ENCODE results near the gene ABAT. TPM values are rescaled to one million over a fixed set of nuclear protein-coding genes. Genes with fewer than 3 reads are reported as not detected.

Gene ABAT
- total RNA-seq, 1 experiment from 2014 or later: 7.3 TPM

DNA sequence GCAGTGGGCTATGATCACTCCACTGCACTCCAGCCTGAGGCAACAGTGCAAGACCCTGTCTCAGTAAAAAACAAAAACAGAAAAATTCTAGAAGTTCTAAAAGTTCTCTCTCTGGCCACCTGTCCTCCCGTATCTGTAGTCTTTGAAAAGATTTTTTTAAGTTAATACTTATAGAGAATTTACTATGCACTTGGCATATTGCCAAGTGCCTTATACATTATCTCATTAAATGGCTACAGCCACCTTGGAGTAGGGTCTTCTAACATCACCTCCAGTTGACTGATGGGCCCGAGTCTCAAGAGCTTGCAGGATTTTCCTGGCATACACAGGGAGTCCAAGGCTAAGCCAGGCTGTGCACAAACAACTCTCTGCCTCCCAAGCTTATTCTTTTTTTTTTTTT, 78.3 kb downstream of the ABAT start:
- H3K4me3 Mint-ChIP-seq: no peak overlapping the region
- Histone ChIP-seq H2BK120ac (ENCODE audit: low read depth, low read length, poor library complexity, severe bottlenecking) (no peak overlapping the region), H3K27me3 (ENCODE audit: insufficient read depth, low read length) (no peaks in the 10 kb centered on the region), H3K56ac (ENCODE audit: insufficient read length, low read depth, low read length) (no peak overlapping the region), H2AFZ (ENCODE audit: low read length) (no peak overlapping the region), H2BK20ac (ENCODE audit: low read depth, low read length, poor library complexity, severe bottlenecking) (no peak overlapping the region), H4K91ac (ENCODE audit: insufficient read length, low read depth, low read length) (no peak overlapping the region), H4K20me1 (ENCODE audit: control insufficient read depth, insufficient read depth, insufficient read length) (no peaks in the 10 kb centered on the region), H3K18ac (ENCODE audit: insufficient read length, low read depth, low read length) (no peak overlapping the region), H2BK5ac (ENCODE audit: insufficient read length, low read length) (no peak overlapping the region), H3K9ac (ENCODE audit: extremely low read depth, insufficient read length, low read length) (no peak overlapping the region), H3K14ac (ENCODE audit: insufficient read depth, low read length) (no peak overlapping the region), H3K79me2 (ENCODE audit: insufficient read depth, low read length) (no peaks in the 10 kb centered on the region), H3T11ph (ENCODE audit: low read length) (no peak overlapping the region), H3K4ac (ENCODE audit: low read depth, low read length) (no peak overlapping the region), H4K5ac (ENCODE audit: insufficient read length, low read depth, low read length) (no peak overlapping the region), H2BK15ac (ENCODE audit: low read depth, low read length) (no peak overlapping the region), H2BK12ac (ENCODE audit: insufficient read length, low read depth, low read length) (no peak overlapping the region), H3K9me3 (ENCODE audit: control insufficient read depth, low read depth, low read length) (no peaks in the 10 kb centered on the region), H3K27ac (ENCODE audit: insufficient read length, low read depth, low read length) (no peak overlapping the region), H3K4me1 (ENCODE audit: insufficient read depth, low read length) (no peaks in the 10 kb centered on the region), H3K79me1 (ENCODE audit: insufficient read depth, low read depth, low read length, poor library complexity, severe bottlenecking) (no peaks in the 10 kb centered on the region), H3K23ac (ENCODE audit: insufficient read length, low read depth, low read length) (no peak overlapping the region), H3K23me2 (ENCODE audit: insufficient read length, low read depth, low read length, poor library complexity, severe bottlenecking) (no peaks in the 10 kb centered on the region), H4K8ac (replicated peaks; ENCODE audit: insufficient read length, low read depth, low read length) (no peak overlapping the region), H2AK5ac (ENCODE audit: insufficient read length, low read length) (no peak overlapping the region), H3K4me2 (ENCODE audit: insufficient read depth, insufficient read length, low read length) (no peak overlapping the region)
- no CpG with 5 or more reads among the region's 2 CpGs for whole genome bisulfite sequencing (ENCODE audit: extremely low coverage, insufficient read length, low lambda C conversion rate)
- TF ChIP-seq, protein P1, sequence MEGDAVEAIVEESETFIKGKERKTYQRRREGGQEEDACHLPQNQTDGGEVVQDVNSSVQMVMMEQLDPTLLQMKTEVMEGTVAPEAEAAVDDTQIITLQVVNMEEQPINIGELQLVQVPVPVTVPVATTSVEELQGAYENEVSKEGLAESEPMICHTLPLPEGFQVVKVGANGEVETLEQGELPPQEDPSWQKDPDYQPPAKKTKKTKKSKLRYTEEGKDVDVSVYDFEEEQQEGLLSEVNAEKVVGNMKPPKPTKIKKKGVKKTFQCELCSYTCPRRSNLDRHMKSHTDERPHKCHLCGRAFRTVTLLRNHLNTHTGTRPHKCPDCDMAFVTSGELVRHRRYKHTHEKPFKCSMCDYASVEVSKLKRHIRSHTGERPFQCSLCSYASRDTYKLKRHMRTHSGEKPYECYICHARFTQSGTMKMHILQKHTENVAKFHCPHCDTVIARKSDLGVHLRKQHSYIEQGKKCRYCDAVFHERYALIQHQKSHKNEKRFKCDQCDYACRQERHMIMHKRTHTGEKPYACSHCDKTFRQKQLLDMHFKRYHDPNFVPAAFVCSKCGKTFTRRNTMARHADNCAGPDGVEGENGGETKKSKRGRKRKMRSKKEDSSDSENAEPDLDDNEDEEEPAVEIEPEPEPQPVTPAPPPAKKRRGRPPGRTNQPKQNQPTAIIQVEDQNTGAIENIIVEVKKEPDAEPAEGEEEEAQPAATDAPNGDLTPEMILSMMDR (conservative IDR thresholded peaks at IDR 0.05): no peak
- DNase-seq: no peak
- no peaks in the 10 kb centered on the region for H3K27me3 Mint-ChIP-seq (ENCODE audit: low read depth)
- peaks cover 0 to 18% of the 10 kb centered on the region in 2 experiments; a peak in 2 of 4 replicates for H3K4me1 Mint-ChIP-seq
- no peaks in the 10 kb centered on the region for H3K36me3 Mint-ChIP-seq (ENCODE audit: insufficient read depth in 1 of 3, low read depth in 3 of 3)
- H3K27ac Mint-ChIP-seq: no peak overlapping the region
- H3K9me3 Mint-ChIP-seq: no peaks in the 10 kb centered on the region
